Activated T-cell treated with anti-CD3 and anti-CD28 coated beads, Interleukin-2, amount 50 U/mL, for 1 hour (primary cell): ENCODE data around the gene DCP2.
A peak's percentile ranks its signal among the peaks of the same experiment; 100 is the strongest.

Source experiments
- DNase-seq: peaks from one replicate; pipeline ENCODE4 v3.0.0-alpha.2; 2020

The DCP2 gene

GRCh38 chr5:112968411-112969106 is 8.0 kb upstream of the DCP2 start:
- no peak for DNase-seq

DNA sequence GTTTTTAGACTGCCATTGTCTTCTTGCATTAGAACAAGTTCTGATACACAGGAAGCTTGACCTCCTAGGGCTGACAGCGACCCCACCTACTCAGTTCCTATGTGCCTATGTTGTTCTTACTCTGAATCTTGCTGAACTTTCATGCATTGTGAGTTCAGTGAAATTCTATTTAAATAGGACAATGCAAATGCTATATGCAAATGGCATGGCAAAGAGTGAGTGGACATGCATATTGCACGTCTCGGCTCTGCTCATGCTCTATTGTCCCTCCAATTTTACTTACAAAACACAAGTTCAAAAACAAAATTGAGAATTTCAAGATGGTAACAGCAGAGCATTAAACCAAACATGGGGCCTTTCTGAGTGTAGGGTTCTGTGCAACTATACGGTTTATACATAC is 5.3 kb upstream of the DCP2 start:
- no peak for DNase-seq

- DNase-seq = no peak
These were observed 3.6 kb upstream of the DCP2 start for GRCh38 chr5:112973036-112973435.

DNA sequence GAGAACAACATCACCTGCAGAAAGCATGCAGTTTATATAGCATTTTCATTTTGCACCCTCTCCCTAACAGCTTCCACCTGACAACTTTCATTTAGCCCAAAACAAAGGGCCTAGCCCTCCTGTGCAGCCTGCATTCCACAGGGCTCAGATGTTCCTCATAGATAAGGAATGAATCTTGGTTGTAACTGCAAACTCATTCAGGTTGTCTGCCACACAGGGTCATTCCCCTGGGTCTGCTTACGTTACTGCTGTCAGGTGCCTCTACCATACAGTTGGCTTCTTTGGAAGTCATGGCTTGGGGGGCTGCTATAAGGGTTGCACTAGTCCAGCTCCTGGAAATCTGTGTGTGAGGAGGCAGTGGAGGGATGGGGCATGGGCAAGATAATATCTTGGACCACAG is 2.7 kb upstream of the DCP2 start:
- DNase-seq = no peak

DNA sequence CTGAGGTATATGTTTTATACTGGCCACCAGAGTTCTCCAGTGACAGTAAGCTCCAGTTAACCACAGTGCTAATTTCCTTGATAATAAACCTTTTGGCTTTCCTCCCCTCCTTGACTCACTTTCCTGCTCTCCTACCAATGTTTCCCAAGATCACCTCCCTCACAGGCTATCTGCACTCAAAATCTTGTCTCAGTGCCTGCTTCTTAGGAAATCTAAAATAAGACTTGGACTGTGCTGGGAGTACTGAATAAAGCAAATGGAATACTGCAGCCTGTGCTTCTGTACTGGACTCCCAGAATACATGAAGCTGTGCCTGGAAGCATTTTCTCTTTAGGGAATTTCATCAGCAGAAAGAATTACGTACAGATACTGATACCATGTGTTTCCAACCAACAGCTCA is 1.7 kb upstream of the DCP2 start:
- no peak for DNase-seq

GRCh38 chr5:112975721-112976431 is 722 bp upstream of the DCP2 start:
- no peak for DNase-seq

DNA sequence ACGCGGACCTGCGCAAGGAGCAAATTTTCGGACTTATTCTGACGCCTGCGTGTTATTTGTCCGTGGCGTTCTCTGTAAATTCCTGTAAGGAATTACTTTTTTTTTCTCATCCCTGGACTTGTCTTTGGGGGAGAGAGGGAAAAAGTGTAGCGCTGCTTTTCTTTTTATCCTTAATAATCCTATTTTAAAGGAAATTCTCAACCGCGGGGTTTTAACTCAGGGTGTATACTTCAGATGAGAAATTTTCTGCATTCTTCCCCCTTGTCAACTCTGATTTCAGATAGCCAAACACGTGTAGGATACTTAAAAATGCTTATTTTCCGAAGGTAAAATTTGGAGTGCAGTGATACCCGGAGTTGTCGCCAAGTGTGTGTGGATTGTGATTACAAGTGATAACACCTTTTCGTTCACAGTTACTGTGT is 853 bp downstream of the DCP2 start:
- DNase-seq = no peak

DNA sequence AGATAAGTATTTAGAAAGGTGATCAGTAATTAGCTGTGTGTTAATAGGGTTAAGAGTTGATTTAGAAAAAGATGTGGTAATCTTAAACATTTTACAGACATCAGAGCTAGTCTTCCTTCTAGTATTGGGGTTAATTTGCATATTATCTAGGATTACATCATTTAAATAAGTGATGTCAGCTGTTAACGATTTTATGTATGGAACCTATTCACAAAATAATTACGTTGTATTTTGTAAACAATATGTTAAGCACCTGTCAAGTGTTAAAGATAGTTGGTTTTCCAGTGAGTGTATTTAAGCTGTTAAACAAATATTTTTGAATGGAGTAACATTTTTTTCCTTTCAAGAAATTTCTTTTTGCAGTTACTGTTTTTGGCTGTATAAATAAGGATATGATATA is 2.2 kb downstream of the DCP2 start:
- DNase-seq = no peak

DNA sequence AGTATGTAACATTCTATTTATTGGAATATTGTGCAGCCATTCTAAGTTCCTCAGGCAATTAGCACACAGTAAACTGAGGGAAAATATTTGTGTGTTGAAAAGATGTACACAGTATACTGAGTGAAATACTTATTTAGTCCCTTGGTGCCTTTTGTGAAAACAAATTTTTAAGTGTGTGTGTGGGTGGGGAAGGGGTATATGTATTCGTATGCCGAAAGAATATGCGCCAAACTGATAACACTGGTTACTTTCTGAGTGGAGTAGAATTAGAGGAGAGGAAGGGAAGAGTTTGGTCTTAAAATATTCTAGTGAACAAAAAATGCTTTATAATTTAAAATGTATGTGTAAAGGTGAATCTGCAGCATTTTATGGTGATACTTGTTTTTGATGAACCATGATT is 3.1 kb downstream of the DCP2 start:
- DNase-seq = no peak

DNA sequence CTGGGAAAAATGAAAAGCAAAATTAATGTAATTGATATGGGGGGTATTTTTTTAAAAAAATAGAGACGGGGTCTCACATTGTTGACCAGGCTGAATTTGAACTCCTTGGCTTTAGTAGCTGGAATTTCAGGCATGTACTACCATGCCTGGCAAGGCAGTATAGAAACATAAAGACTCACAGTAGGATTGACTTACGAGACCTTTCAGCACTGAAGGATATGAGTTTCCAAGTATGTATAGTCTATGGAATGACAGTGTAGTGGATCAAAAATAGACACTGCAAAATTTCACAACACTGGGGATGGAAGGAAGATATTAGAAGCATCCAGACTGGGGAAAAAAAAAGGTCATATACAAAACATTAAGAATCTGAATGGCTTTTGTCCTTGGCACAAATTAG is 6.8 kb downstream of the DCP2 start:
- no peak for DNase-seq

DNA sequence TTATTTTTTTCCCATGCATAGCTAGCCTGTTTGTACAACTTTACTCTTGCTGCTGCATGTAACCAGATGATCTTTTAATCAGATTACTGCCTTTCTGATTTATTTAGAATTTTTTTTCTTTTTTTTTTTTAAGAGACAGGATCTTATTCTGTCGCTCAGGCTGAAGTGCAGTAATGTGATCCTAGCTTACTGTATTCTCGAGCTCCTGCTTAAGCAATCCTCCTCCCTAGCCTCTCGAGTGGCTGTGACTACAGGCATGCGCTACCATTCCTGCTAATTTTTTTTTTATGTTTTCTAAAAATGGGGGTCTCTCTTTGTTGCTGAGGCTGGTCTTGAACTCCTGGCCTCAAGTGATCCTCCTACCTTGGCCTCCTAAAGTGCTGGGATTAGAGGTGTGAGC is 9.6 kb downstream of the DCP2 start:
- DNase-seq = no peak

DNA sequence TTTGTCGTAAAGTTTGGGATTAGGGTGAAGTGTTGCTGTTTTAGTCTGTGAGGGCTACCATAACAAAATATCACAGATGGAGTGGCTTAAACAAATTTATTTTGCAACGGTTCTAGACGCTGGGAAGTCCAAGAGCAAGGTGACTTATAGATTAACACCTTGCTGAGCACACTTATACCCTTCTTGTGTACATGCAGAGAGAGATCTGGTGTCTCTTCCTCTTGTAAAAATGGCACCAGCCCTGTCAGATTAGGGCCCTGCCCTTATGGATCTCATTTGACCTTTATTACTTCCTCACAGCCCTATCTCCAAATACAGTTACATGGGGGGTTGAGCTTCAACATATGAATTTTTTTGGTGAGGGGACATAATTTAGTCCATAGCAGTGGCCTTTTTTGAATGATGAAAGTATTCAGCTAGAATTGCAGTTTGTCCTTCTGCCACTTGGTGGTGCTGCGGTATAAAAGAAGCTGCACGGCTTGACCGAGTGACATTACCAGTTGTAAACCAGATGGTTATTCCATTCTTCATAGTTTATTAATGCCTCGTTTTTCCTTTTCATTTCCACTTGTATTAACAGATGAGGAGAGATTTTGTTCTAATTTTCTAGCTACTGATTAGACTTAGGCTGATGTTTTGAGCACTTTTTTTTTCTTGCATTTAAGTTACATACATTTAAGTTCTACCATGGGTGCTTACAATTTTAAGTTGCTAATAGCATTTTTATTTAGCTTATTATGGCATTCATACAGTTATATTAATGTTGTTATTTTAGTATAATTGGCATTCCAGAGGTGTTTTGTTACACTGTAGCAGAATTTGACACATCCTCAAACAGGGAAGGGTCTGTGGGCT is 19.4 kb downstream of the DCP2 start:
- peak; percentile 77 for DNase-seq

GRCh38 chr5:112996830-112997374 is 20.3 kb downstream of the DCP2 start:
- no peak for DNase-seq

- DNase-seq = no peak
These were observed 21.7 kb downstream of the DCP2 start for GRCh38 chr5:112998296-112998695.

DNA sequence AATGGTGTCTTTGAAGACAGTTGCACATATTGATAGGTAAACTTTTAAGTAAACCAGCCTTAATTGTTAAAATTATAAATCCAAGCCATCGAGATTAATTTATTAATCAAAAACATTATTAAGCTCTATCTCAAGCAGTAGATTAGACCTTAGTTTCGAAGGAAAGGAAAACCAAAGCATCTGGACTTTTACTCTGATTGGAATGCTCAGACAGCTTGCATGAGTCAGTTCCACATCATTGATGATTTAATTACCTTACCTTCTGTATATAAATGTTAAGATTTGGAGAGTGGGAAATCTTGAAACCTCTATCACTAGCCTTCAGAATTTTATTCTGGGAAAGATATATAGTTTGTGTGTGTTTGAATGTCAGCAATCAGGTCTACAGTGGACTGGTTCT is 23.9 kb downstream of the DCP2 start:
- no peak for DNase-seq

DNA sequence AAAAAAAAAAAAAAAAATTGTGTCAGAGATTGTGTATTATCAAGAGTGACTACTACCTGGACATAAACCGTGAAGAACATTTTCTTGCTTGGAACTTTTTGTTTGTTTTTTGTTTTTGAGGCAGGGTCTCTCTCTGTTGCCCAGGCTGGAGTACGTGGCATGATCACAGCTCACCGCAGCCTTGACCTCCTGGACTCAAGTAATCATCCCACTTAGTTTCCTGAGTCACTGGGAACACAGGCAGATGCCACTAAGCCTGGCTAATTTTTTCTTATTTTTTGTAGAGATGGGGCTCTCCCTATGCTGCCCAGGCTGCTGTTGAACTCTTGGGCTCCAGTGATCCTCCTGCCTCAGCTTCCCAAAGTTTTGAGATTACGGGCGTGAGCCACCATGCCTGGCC is 25.8 kb downstream of the DCP2 start:
- no peak for DNase-seq

DNA sequence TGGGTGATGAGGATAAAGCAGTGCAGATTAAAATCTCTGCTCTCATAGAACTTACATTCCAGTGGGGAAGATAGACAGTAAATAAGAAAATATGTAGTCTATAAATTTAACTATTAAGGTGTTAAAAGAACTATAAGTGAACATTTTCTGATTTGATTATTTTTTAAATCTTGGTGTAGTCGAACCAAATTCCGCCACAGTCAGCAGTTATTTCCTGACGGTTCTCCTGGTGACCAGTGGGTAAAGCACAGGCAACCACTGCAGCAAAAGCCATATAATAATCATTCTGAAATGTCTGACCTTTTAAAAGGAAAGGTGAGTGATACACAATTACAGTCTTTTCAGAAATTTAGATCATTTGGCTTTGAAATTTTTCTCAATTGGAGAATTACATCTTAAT is 27.2 kb downstream of the DCP2 start:
- no peak for DNase-seq

- DNase-seq = no peak
These were observed 28.9 kb downstream of the DCP2 start for GRCh38 chr5:113005454-113005853.

DNA sequence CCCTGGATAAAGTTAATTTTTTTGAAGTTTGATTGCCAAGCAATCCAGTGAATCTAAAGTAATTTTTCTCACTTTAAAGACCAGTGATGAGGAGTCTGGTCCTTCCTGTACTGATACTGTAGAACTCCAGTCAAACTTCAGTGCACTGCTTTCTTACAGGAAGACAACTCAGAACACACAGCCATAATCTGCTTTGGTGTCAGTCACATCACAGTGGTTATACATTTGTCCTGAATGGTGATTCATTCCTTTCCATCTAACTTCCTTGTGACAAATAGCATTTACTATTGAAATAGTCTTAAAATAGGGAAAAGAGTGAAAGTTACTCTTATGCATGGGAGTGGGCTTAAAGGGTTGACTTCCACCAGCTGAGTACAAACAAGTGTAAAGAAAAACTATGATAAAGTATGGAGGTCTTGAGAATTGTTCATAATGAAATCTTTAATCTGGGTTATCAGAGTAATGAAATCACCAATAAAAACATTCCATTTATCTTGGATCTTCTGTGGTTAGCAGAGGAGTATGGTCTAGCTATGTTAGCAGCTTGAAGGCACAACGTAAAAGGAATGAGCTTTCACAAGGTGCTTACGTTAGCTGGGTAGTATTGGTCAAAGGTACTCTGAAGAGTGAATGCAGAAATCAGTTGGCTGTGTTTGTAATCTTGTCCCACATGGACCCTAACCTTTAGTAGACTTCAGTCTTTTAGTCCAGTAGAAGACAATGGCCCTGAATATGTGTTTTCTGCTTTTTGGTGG is 41.5 kb downstream of the DCP2 start:
- DNase-seq = no peak

DNA sequence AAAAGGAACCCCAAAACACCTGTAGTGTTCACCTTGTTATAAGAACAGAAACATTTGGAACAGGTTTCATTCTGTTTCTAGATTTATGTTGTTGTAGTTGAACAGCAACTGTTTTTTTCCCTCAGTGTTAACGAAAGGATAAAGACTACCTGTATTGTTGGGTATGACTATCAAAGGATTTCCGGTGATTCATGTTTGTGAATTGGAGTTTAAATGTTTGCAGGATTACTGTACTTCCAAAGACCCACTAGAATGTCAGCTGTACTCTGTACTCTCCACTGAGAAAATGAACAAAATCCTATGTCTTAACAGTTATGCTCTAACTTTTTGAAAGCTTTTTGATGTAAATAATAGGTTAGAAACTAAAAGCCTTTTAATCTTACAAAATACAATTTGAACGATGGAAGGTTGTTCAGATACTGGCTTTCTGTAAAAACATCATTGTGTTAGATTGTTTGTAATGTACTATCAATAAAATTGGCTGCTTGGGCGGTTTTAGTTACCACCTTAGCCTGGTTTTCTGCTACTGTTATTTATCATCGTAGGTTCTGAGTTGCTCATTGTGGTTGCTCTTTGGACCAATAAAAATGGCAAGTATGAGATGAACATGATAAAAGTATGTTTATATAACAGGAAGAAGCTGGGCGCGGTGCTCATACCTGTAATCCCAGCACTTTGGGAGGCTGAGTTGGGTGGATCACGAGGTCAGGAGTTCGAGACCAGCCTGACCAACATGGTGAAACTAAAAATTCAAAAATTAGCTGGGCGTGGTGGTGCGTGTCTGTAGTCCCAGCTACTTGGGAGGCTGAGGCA is 44.1 kb downstream of the DCP2 start:
- DNase-seq = no peak

DNA sequence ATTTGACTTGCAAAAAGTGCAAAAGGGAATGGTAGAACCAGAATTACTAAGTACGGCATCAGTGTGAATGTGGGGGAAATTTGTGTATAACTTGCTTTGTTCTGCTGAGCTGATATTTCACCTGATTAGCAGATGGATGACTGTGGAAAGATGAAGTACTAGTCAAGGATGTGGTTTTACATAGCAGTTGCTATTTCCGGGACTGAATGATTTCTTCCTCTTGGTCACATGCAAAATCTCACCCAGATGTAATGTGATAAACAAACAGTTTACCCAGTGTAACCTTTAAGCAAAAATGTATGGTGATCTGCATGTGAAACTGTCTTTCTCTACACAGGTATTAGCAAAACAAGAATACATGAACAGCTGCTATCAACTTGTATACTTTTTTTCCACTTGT is 46.1 kb downstream of the DCP2 start:
- no peak for DNase-seq
